GM23248 (cell line): ENCODE data around the gene KLHL40.

Experiments
- EZH2 ChIP-seq: fragments of 200-600 bp; sonication (generic); IDR thresholded peaks from 2 replicates; pipeline ENCODE4 v1.6.1; 2018; ENCODE audit warnings: antibody characterized with exemption, mild to moderate bottlenecking; ENCODE audit not compliant: insufficient read depth, poor library complexity, severe bottlenecking
- EZH2phosphoT487 ChIP-seq: fragments of 200-600 bp; sonication (generic); IDR thresholded peaks from 2 replicates; pipeline ENCODE4 v1.6.1; 2018; ENCODE audit warnings: antibody characterized with exemption, moderate library complexity, mild to moderate bottlenecking, low read depth; ENCODE audit not compliant: insufficient read depth

GRCh38 chr3:42682301-42683070 lies 2.9 kb upstream of the KLHL40 start:
- no peak for TF ChIP-seq EZH2phosphoT487
- no peak for TF ChIP-seq EZH2
